DOHH2 (cell line): ENCODE results near the gene PRDM7.

ENCODE experiments used
- EZH2phosphoT487 ChIP-seq: fragments of 200-600 bp; sonication (generic); IDR thresholded peaks from 2 replicates; pipeline ENCODE4 v1.6.1; 2017; ENCODE audit warnings: borderline replicate concordance, mild to moderate bottlenecking, antibody characterized with exemption, low read length, moderate library complexity, mixed read lengths
- TF ChIP-seq, protein P1 (sequence below): fragments of 200-600 bp; sonication (generic); IDR thresholded peaks from one replicate; pipeline ENCODE4 v1.5.1; 2014; ENCODE audit warnings: antibody characterized with exemption, mild to moderate bottlenecking, low read depth, low read length; ENCODE audit not compliant: poor library complexity, severe bottlenecking

DNA sequence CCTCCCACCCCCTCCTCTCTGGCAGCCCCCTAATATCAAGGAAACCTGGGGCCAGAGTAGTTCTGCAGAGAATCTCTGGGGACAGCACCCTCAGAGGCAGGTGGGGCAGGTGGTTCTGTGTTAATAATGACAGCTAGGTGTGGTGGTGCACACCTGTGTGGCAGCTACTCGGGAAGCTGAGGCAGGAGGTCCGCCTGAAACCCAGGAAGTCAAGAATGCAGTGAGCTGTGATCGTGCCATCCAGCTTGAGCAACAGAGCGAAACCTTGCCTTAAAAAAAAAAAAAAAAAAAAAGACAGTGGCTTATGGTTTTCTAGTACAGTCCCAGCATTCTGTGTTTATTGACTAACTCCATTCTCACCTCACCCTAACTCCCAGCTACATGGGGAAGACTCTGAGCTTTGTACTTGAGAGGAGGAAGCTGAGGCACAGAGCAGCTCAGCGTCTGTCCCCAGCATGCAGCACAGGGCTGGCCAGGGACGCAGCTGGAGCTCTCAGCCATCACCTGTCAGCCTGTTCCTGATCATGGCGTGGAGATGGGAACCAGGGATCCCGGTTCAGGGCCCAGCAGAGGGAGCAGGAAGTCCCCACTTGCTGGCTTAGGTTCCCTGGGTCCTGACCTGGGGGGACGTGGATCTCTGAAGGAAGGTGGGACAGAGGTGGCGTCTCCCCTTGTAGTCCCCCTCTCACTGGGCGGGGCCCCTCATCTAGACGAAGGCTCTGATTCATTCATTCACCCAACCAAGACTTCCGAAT, 64.0 kb downstream of the PRDM7 start:
- TF ChIP-seq, protein P1, sequence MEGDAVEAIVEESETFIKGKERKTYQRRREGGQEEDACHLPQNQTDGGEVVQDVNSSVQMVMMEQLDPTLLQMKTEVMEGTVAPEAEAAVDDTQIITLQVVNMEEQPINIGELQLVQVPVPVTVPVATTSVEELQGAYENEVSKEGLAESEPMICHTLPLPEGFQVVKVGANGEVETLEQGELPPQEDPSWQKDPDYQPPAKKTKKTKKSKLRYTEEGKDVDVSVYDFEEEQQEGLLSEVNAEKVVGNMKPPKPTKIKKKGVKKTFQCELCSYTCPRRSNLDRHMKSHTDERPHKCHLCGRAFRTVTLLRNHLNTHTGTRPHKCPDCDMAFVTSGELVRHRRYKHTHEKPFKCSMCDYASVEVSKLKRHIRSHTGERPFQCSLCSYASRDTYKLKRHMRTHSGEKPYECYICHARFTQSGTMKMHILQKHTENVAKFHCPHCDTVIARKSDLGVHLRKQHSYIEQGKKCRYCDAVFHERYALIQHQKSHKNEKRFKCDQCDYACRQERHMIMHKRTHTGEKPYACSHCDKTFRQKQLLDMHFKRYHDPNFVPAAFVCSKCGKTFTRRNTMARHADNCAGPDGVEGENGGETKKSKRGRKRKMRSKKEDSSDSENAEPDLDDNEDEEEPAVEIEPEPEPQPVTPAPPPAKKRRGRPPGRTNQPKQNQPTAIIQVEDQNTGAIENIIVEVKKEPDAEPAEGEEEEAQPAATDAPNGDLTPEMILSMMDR: no peak
- no peak for TF ChIP-seq EZH2phosphoT487
